Activated CD4-positive, alpha-beta T cell treated with anti-CD3 and anti-CD28 coated beads for 4 hours (primary cell): ENCODE measurements around the gene SERPINA4.

Experiments
- DNase-seq, 2 donors: peaks; one replicate each; pipeline ENCODE4 v3.0.0-alpha.2; 2020

SERPINA4 gene

GRCh38 chr14:94543449-94544124, 17.7 kb upstream of the SERPINA4 start:
- no peak for DNase-seq

DNA sequence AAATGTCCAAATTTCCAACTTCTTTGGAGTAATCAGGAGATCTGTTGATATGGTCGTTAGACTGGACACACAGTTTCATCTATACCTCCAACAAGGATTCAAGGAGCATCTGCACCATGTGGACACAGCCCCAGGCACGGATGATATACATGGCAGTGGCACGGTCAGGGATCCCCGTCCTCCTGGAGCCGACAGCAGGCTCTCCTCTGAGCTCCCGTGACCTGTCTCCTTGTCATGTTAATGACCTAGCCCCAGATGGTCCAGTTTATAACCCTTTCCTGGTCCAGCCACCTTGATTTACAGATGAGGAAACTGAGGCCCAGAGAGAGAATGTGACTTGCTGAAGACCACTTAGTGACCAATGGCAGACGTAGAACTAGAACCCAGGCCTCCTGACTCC, 16.5 kb upstream of the SERPINA4 start:
- no peak for DNase-seq

GRCh38 chr14:94545131-94545841, 16.0 kb upstream of the SERPINA4 start:
- DNase-seq, result no peak

DNA sequence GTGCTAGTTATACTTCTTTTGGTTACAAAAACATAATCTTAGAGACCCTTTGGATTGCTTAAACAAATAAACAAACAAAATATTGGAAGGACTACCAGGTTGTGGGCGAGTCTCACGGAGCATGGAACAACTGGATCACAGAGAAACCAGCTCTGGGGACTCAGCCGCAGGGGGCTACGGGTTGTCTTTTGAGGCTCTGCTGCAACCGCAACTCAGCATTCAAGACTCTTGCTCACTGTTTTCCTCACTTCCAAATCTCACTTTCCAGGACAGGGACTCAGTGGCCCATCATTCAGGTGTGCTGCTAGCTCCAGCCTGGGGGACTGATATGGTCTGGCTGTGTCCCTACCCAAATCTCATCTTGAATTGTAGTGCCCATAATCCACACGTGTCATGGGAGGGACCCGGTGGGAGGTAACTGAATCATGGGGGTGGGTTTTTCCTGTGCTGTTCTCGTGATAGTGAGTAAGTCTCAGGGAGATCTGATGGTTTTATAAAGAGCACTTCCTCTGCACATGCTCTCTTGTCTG, 14.0 kb upstream of the SERPINA4 start:
- no peak for DNase-seq

- DNase-seq, result no peak
These were observed 13.5 kb upstream of the SERPINA4 start for GRCh38 chr14:94547726-94548125.

GRCh38 chr14:94548131-94548998, 12.9 kb upstream of the SERPINA4 start:
- DNase-seq, result no peak

DNA sequence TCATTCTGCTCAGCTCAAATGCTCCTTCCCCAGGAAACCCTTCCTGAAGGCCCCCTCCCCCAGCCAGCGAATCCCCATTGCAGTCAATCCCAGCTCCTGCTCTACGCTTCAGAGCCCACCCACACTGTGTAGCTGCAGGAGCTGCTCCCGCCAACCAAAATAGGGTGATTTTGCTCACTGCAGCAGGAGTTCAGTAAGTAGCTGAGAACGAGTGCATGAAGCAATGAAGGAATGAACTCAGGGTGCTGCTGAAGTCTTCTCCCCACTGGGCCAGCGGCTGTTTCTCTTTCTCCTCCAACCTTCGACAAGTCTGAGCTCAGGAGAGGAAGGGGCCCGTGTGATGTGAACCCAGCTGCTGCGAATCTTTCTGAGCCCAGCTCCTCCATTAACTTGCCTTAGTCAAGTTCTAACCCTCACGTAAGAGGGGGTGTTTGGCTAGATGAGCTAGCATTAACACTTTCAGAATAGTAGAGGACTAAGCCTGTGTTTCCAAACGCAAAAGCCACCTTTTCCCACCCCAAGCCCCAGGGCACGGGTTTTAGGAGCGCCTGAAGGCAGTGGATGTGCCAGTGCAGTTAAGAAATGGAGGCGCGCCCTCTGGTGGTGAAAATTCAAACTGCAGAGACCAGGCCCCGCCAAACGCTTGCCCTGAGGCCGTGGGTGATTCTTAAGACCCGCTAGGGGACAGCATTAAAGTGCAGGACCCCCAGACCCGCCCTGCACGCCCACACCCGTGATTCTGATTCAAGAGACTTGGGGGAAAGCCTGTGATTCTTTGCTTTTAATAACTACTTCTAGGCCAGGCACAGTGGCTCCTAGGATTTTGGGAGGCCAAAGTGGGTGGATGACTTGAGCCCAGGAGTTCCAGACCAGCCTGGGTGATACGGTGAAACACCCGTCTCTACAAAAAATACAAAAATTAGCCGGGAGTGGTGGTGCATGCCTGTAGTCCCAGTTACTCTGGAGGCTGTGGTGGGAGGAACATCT, 11.9 kb upstream of the SERPINA4 start:
- DNase-seq, result peak; percentile 5 to 43

- DNase-seq, result no peak
These were observed 11.2 kb upstream of the SERPINA4 start for GRCh38 chr14:94550041-94550440.

DNA sequence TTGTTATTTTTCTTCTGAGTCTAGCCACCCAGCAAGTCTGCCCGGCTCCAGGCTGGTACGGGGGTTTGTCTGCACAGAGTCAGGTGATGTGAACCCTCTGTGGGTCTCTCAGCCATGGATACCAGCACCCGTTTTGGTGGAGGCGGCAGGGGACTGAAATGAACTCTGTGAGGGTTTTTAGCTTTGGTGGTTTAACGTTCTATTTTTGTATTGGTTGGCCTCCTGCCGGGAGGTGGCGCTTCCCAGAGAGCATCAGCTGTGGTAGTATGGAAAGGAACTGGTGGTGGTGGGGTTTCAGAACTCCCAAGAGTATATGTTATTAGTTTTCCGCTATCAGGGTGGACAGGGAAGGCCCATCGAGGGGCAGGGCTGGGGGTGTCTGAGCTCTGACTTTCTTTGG, 5.3 kb upstream of the SERPINA4 start:
- DNase-seq, result no peak

GRCh38 chr14:94557327-94557726, 3.9 kb upstream of the SERPINA4 start:
- DNase-seq, result no peak

DNA sequence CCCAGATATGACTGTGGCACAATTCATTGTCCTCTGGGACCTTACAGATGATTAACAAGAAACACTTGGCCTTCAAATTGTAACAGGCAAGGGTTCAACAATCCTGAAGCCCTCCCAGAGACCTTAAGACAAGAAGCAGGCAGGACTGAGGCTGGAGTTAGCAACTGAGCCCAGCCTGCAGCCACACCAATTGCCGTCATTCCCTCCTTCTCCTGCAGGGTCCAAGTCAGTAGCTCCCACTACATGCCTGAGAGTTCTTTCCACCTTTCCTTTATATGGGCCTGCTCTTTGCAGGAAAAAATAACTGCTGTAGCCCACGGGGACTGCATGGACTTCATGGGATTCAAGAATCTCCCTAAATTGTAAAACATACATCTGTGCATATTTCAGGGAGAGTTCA, 2.4 kb upstream of the SERPINA4 start:
- DNase-seq, result no peak

- DNase-seq, result no peak
These were observed 1.5 kb upstream of the SERPINA4 start for GRCh38 chr14:94559638-94560290.

DNA sequence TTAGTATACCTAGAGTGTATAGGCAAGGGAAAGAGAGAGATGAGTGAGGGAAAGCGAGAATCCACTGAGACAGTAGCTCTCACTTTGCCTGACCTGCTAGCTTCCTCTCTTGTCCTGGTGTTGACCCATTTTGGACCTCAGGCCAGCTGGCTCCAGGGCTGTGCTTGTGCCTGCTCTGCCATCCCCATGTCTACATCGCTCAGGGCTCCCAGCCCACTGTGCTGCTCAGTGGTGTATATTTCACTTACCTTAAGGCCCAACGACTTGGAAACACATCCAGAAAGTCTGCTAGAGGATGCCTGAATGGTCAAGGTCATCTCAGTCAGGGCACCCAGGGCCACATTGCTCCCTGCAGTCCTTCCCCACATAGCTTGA, 964 bp upstream of the SERPINA4 start:
- DNase-seq, result no peak

DNA sequence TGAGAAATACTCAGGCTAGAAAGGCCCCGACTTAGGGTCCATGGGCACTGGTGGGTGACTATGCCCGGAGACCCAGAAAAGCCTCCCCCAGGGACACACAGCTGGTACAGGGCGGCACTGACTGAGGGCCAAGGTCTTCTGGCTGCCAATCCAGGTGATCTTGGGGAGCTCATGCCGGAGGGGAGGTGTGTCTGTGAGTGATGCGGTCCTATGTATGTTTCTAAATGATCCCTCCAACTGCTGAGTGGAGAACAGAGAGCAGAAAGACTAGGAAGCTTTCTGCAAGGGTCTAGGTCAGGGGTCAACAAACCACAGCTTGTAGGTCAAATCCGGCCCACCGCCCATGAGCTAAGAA, 391 bp downstream of the SERPINA4 start:
- DNase-seq, result no peak

- no peak for DNase-seq
These were observed 780 bp downstream of the SERPINA4 start for GRCh38 chr14:94562022-94562421.

- DNase-seq, result no peak
These were observed 2.0 kb downstream of the SERPINA4 start for GRCh38 chr14:94562941-94563883.

- no peak for DNase-seq
These were observed 3.1 kb downstream of the SERPINA4 start for GRCh38 chr14:94564381-94564780.

DNA sequence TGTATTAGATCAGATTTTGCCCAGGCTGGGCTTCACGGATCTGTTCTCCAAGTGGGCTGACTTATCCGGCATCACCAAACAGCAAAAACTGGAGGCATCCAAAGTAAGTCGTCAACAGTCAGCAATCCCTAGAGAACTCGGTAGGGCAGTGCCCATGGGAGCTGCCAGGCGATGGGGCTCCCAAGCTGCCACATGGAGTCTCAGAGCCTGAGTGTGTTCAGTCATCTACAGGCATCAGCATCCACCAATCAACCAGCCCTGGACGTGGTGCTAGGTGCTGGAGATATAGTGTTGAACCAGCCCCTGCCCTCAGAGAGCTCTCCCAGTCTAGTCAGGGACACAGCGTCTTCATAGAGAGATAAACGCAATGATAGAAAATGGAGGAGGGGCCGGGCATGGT, 6.9 kb downstream of the SERPINA4 start:
- no peak for DNase-seq

- no peak for DNase-seq
These were observed 8.2 kb downstream of the SERPINA4 start for GRCh38 chr14:94569381-94570001.

GRCh38 chr14:94570002-94570400, 8.8 kb downstream of the SERPINA4 start:
- no peak for DNase-seq
